GM12865 (cell line): ENCODE measurements around the gene REXO4.
A peak's percentile ranks its signal among the peaks of the same experiment; 100 is the strongest.

Source experiments
- DNase-seq: peaks from one replicate; pipeline ENCODE4 v3.0.0; 2010; ENCODE audit warnings: low read depth
- H3K4me3 ChIP-seq: 2 replicates; pipeline ENCODE4 v1.5.1; 2011; ENCODE audit warnings: mild to moderate bottlenecking, low read depth, low read length, control low read depth
- TF ChIP-seq, protein P1 (sequence below): IDR thresholded peaks from 2 replicates; pipeline ENCODE4 v1.5.1; 2011; ENCODE audit warnings: low read length, control low read depth, low read depth, inconsistent platforms; ENCODE audit not compliant: insufficient read depth; ENCODE audit errors: missing control alignments

Gene REXO4

DNA sequence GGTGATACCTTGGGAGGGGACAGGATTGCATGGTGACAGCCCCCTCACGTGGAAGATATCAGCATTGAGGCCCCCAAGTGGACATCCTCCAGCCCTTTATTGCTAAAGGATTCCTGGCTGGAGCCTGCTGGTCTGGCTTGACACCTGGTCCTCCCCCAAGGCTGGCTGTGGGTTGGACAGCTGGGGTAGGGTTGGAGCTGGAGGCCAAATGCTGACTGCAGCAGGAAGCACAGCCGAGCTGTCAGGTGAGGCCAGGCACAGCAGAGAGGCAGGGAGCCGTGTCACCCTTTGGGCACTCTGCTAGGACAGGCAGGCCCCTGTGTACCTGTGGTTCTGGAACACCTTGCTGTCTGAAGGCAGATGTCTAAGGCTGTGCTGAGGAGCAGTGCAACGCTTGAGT lies 44.2 kb upstream of the REXO4 start:
- TF ChIP-seq, protein P1, sequence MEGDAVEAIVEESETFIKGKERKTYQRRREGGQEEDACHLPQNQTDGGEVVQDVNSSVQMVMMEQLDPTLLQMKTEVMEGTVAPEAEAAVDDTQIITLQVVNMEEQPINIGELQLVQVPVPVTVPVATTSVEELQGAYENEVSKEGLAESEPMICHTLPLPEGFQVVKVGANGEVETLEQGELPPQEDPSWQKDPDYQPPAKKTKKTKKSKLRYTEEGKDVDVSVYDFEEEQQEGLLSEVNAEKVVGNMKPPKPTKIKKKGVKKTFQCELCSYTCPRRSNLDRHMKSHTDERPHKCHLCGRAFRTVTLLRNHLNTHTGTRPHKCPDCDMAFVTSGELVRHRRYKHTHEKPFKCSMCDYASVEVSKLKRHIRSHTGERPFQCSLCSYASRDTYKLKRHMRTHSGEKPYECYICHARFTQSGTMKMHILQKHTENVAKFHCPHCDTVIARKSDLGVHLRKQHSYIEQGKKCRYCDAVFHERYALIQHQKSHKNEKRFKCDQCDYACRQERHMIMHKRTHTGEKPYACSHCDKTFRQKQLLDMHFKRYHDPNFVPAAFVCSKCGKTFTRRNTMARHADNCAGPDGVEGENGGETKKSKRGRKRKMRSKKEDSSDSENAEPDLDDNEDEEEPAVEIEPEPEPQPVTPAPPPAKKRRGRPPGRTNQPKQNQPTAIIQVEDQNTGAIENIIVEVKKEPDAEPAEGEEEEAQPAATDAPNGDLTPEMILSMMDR, result peak; percentile 0
- DNase-seq, result no peak
- H3K4me3 ChIP-seq, result no peak overlapping the region

DNA sequence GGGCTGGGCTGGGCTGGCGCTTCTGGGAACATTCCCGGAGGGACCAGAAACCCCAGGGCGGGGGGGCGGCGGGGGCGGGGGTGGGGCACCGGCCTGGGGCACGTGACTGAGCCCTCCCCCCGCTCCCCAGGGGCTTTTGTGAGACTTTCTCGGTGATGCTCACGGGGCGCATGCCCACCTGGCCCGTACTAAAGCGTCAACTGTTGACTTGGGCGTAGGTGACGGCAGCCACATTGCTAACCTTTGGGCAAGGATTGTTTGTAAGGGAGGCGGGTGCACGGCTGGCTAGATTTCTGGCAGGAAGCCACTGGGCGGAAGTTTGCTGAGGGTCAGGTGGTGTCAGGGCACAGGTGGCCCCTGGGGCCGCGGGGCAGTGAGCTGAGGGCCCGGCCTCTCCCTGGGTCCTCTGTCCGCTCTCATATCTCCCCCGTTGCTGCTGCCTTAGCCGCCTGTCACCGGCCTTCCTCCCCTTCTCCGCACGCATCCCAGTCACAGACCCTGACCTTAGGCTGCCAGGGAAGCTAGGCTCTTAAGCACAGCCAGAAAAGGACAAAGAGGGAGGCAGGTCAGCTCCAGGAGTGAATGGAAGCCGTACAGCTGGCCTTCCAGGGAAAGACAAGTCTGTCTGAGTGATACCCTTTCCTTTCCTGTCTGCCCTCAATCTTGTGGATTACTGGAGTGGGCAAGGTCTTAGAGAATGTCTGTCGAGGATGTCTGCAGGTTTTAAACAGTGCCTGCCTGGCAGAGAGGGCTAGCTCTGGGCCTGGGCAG lies 42.8 kb upstream of the REXO4 start:
- peak overlapping the region; percentile 76 for H3K4me3 ChIP-seq
- TF ChIP-seq, protein P1, result no peak
- peak; percentile 72 for DNase-seq

DNA sequence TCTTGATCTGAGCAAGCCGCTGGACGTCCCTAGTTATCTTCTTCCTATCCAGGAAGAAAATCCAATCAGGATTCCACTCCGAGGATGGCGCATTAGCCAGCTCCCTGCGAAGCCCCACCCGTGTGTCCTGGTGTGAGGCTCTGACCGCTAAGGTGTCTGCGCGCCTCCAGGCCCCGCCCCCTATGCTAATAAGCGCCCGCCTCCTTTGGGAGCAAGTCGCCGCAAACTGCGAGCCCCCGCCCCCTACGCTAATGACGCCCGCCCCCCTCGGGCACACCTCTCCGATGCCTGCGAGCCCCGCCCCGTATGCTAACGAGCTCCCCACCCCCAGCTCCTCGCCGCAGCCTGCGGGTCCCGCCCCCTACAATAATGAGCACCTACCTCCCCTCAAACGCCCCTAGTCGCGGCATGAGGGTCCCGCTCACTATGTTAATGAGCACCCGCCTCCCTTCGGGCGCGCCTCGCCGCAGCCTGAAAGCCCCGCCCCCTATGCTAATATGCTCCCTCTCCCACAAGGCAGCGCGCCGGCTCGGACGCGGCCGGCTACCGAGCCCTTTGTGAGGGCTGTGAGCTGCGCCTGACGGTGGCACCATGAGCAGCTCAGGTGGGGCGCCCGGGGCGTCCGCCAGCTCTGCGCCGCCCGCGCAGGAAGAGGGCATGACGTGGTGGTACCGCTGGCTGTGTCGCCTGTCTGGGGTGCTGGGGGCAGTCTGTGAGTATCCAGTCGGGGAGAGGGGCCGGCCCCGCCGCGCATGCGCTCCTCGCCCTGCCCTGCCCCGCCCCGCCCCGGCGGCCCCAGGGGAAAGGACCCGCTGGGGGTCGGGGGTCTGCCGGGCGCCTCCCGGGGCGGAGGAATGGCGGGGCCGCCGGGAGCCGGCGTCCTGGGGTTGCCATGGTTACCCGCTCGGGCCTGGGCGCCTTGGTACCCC lies 41.9 kb upstream of the REXO4 start, which contains the start of gene CACFD1:
CACFD1 (plus strand) TSS at position 503 of the 929 bp plus-strand sequence; CDS start at position 592, 89 bp downstream.
- peak within 1 kb of the TSS; percentile 76 for H3K4me3 ChIP-seq
- TF ChIP-seq, protein P1, result no peak
- peak; percentile 95 for DNase-seq

DNA sequence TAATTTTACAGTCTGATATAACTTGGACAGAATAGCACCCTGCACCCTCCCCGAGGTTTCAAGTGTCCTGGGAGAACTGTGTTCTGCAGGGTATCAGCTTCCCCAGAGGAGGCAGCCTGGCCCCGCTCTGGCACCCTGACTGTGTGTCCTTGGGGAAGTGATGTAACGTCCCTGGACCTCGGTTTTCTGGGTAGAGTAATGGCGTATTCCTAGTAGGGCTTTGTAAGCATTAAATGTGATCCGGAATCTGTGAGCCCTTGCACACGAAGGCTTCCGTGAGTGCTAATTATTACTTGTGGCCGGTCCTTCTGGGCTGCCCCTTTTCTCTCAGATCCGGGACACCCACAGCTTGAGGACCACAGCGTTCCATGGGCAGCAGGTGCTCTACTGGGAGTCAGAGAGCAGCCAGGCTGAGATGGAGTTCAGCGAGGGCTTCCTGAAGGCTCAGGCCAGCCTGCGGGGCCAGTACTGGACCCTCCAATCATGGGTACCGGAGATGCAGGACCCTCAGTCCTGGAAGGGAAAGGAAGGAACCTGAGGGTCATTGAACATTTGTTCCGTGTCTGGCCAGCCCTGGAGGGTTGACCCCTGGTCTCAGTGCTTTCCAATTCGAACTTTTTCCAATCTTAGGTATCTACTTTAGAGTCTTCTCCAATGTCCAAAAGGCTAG lies 41.0 kb upstream of the REXO4 start:
- DNase-seq, result no peak
- TF ChIP-seq, protein P1, result no peak
- peak overlapping the region; percentile 37; the same call in 1 of the 2 replicates for H3K4me3 ChIP-seq

DNA sequence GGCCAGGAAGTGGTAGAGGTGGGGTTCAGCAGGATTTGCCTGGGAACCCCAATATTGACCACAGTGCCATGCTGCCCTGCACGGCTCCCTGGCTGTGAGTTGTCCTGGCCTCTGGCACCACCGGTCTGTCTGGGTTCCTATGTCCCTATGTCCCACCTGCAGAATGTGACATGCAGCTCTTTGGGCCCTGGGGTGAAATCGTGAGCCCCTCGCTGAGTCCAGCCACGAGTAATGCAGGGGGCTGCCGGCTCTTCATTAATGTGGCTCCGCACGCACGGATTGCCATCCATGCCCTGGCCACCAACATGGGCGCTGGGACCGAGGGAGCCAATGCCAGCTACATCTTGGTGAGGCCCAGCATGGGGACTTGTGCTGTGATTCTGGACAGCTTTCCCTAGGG lies 39.9 kb upstream of the REXO4 start:
- H3K4me3 ChIP-seq, result no peak overlapping the region
- TF ChIP-seq, protein P1, result no peak
- DNase-seq, result no peak

DNA sequence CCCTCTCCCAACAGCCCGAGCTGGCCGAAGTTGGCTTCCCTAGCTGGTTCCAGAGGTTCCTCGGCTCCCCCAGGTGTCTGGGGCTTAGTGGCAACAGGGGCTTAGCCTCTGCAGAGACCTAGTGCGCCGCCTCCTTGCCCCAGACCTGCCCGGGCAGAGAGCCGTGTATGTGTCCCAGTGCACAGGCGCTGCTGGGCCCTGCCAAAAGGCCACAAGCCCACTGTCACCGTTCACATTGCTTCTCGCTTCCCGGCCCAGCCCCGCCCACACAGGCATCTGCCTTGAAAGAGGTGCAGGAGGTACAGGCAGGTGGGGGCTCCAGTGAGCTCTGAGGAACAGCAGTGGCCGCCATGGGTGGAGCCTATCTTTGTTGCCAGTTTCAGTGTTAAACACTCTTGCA lies 39.4 kb upstream of the REXO4 start:
- TF ChIP-seq, protein P1, result no peak
- H3K4me3 ChIP-seq, result no peak overlapping the region
- no peak for DNase-seq
